HEK293 (cell line): ENCODE results near the gene C1QTNF12.

ENCODE experiments used
- CTCF ChIA-PET: fragments of 350-600 bp; formaldehyde crosslinking; extraction: SDS; loops from one replicate; lab custom pipeline; 2021; ENCODE audit warnings: antibody characterized with exemption; lab: Yijun Ruan, JAX
- POLR2A ChIA-PET: fragments of 300-600 bp; formaldehyde crosslinking; extraction: SDS; loops from one replicate; lab custom pipeline; 2020; ENCODE audit warnings: antibody characterized with exemption, inconsistent platforms; lab: Yijun Ruan, JAX
- H3K27ac ChIP-seq: fragments of 200-500 bp; sonication (Bioruptor generic); 2 replicates; pipeline ENCODE4 v1.5.1; 2014; ENCODE audit warnings: low read depth, low read length, control low read depth, inconsistent platforms; ENCODE audit errors: extremely low read depth
- H3K36me3 ChIP-seq, 2 experiments: fragments of 200-500 bp in 1 of 2; sonication (Bioruptor generic) in 1 of 2; 1 replicate in 1 of 2; 2 replicates in 1 of 2; pipeline ENCODE4 v1.5.1; 2014 to 2017; ENCODE audit warnings: inconsistent platforms in 2 of 2, low read length in 2 of 2; ENCODE audit not compliant: control insufficient read depth in 2 of 2, insufficient read depth in 1 of 2
- H3K4me1 ChIP-seq: fragments of 200-500 bp; sonication (Bioruptor generic); 2 replicates; pipeline ENCODE4 v1.5.1; 2014; ENCODE audit warnings: mild to moderate bottlenecking, low read length, inconsistent platforms; ENCODE audit not compliant: control insufficient read depth, insufficient read depth
- H3K4me3 ChIP-seq: 2 replicates; pipeline ENCODE4 v1.5.1; 2011; ENCODE audit warnings: low read depth, mild to moderate bottlenecking, control low read depth, low read length, moderate library complexity
- H3K9me3 ChIP-seq: fragments of 200-500 bp; sonication (Bioruptor generic); 2 replicates; pipeline ENCODE4 v1.5.1; 2014; ENCODE audit warnings: low read depth, low read length, inconsistent platforms; ENCODE audit not compliant: control insufficient read depth, insufficient read depth
- CTCF ChIP-seq: fragments of 450-650 bp; formaldehyde crosslinking; IDR thresholded peaks from 2 replicates; pipeline ENCODE4 v1.5.1; 2016; ENCODE audit warnings: missing biosample characterization, missing genetic modification characterization
- PBX3 ChIP-seq: sonication (generic); formaldehyde crosslinking; IDR thresholded peaks from 2 replicates; pipeline ENCODE4 v1.8.1; 2022; ENCODE audit warnings: mild to moderate bottlenecking, moderate library complexity, missing genetic modification reagents
- ZBTB49 ChIP-seq: fragments of 450-650 bp; formaldehyde crosslinking; IDR thresholded peaks from 2 replicates; pipeline ENCODE4 v1.5.1; 2016; ENCODE audit warnings: missing biosample characterization, missing genetic modification characterization, low read depth
- ZEB2 ChIP-seq: fragments of 450-650 bp; formaldehyde crosslinking; IDR thresholded peaks from 2 replicates; pipeline ENCODE4 v1.5.1; 2016; ENCODE audit warnings: missing biosample characterization, missing genetic modification characterization
- ZNF221 ChIP-seq: fragments of 450-650 bp; formaldehyde crosslinking; IDR thresholded peaks from 2 replicates; pipeline ENCODE4 v1.5.1; 2017; ENCODE audit warnings: missing biosample characterization, missing genetic modification characterization, borderline replicate concordance
- ZNF324 ChIP-seq: fragments of 450-650 bp; formaldehyde crosslinking; IDR thresholded peaks from 2 replicates; pipeline ENCODE4 v1.5.1; 2016; ENCODE audit warnings: missing biosample characterization, missing genetic modification characterization
- ZNF350 ChIP-seq: fragments of 450-650 bp; formaldehyde crosslinking; IDR thresholded peaks from 2 replicates; pipeline ENCODE4 v1.5.0; 2017; ENCODE audit warnings: missing biosample characterization, mild to moderate bottlenecking, missing genetic modification characterization
- ZNF394 ChIP-seq: fragments of 450-650 bp; formaldehyde crosslinking; IDR thresholded peaks from 2 replicates; pipeline ENCODE4 v1.5.1; 2016; ENCODE audit warnings: missing biosample characterization, missing genetic modification characterization, mild to moderate bottlenecking, moderate library complexity, borderline replicate concordance
- ZNF449 ChIP-seq: fragments of 450-650 bp; formaldehyde crosslinking; IDR thresholded peaks from 2 replicates; pipeline ENCODE4 v1.5.1; 2017; ENCODE audit warnings: missing biosample characterization, mild to moderate bottlenecking, missing genetic modification characterization, moderate library complexity
- ZNF629 ChIP-seq: fragments of 450-650 bp; formaldehyde crosslinking; IDR thresholded peaks from 2 replicates; pipeline ENCODE4 v1.5.1; 2017; ENCODE audit warnings: missing biosample characterization, missing genetic modification characterization
- ZNF777 ChIP-seq: fragments of 450-650 bp; formaldehyde crosslinking; IDR thresholded peaks from 2 replicates; pipeline ENCODE4 v1.5.1; 2017; ENCODE audit warnings: missing biosample characterization, missing genetic modification characterization, borderline replicate concordance

The C1QTNF12 gene

GRCh38 chr1:1264868-1265272 is 18.3 kb upstream of the C1QTNF12 start:
- CTCF ChIA-PET: interaction anchor here (0.6 to 2.6 kb wide), 7 partner anchors 10 to 148 kb away, joined by 3 to 12 read pairs (median 4); no protein-coding TSS in a partner anchor
- peak; percentile 70 for TF ChIP-seq ZNF449
- 0 out of 2 replicates have a peak, but pooled peaks have one; percentile 27 for TF ChIP-seq ZEB2 (tag by site-specific recombination)
- TF ChIP-seq CTCF (tag by site-specific recombination): 0 out of 2 replicates have a peak, but pooled peaks have one; percentile 11
- no peak for TF ChIP-seq ZNF394 (tag by site-specific recombination)
- TF ChIP-seq ZNF629 (tag by site-specific recombination): peak; percentile 68

GRCh38 chr1:1264026-1264425 is 17.5 kb upstream of the C1QTNF12 start:
- H3K36me3 ChIP-seq: peaks cover 3 to 94% of the 10 kb centered on the region in 2 experiments; a peak in 2 of 3 replicates
- ChIA-PET CTCF (interaction anchor here (0.6 to 2.6 kb wide), 6 partner anchors 10 to 141 kb away, joined by 3 to 12 read pairs (median 4); no protein-coding TSS in a partner anchor), POLR2A (interaction anchor here (1.3 to 2.0 kb wide), 3 partner anchors 13 to 142 kb away, joined by 3 to 5 read pairs (median 5); no protein-coding TSS in a partner anchor)

More at GRCh38 chr1:1264868-1265272, 18.3 kb upstream of the C1QTNF12 start:
- Histone ChIP-seq H3K4me3 (no peak overlapping the region), H3K9me3 (no peaks in the 10 kb centered on the region), H3K27ac (no peak overlapping the region), H3K4me1 (no peaks in the 10 kb centered on the region), H3K36me3 (peaks cover 3 to 93% of the 10 kb centered on the region in 2 experiments; a peak in 2 of 3 replicates)
- POLR2A ChIA-PET: interaction anchor here (0.7 to 2.0 kb wide), 4 partner anchors 9 to 143 kb away, joined by 3 to 6 read pairs (median 5); partner anchors contain the start of gene UBE2J2

GRCh38 chr1:1262758-1263157 is 16.2 kb upstream of the C1QTNF12 start:
- TF ChIP-seq ZNF629 (tag by site-specific recombination) (no peak), ZNF777 (tag by site-specific recombination) (no peak), PBX3 (CRISPR knock-in tag) (no peak), ZNF350 (tag by site-specific recombination) (no peak), ZNF221 (no peak)
- Histone ChIP-seq H3K4me1 (no peaks in the 10 kb centered on the region), H3K27ac (no peak overlapping the region), H3K9me3 (no peaks in the 10 kb centered on the region), H3K4me3 (no peak overlapping the region), H3K36me3 (peaks cover 3 to 91% of the 10 kb centered on the region in 2 experiments; a peak in 2 of 3 replicates)
- ChIA-PET CTCF (interaction anchor here (2.6 kb wide), 1 partner anchor 12 kb away, joined by 12 read pairs; no protein-coding TSS in a partner anchor), POLR2A (interaction anchor here (1.3 kb wide), 1 partner anchor 106 kb away, joined by 3 read pairs; no protein-coding TSS in a partner anchor)

More at GRCh38 chr1:1264026-1264425, 17.5 kb upstream of the C1QTNF12 start:
- TF ChIP-seq ZNF324 (tag by site-specific recombination): no peak
- TF ChIP-seq ZBTB49: no peak
- H3K9me3 ChIP-seq: no peaks in the 10 kb centered on the region
- no peak overlapping the region for H3K27ac ChIP-seq
- H3K4me3 ChIP-seq: no peak overlapping the region
- H3K4me1 ChIP-seq: no peaks in the 10 kb centered on the region
